Motor neuron (in vitro differentiated cells): Measurements from ENCODE around the gene FAF1. TPM values are rescaled to one million over a fixed set of nuclear protein-coding genes. Genes with fewer than 3 reads are reported as not detected.
"Not testable (repeated sequence)": the region's sequence is repeated elsewhere in the genome, so short reads cannot be mapped to it uniquely, and the experiment has no call there.

Experiments used
- ATAC-seq, 8 experiments: fragments of 200-7000 bp; cut with Tn5 transposase; replicated peaks in 6 of 8; 2 replicates each; pipeline ENCODE4 v1.8.0; 2021; ENCODE audit warnings: mild to moderate bottlenecking in 8 of 8, moderate library complexity in 8 of 8
- H3K27ac ChIP-seq, 2 donors: fragments of 250-450 bp; sonication (Bioruptor Pico); 2 replicates each; pipeline ENCODE4 v1.9.0; 2021; ENCODE audit warnings: antibody characterized with exemption in 2 of 2, mild to moderate bottlenecking in 2 of 2, moderate library complexity in 1 of 2
- H3K4me1 ChIP-seq, 2 donors: fragments of 250-450 bp; sonication (Bioruptor Pico); replicated peaks in 1 of 2; 2 replicates each; pipeline ENCODE4 v1.6.1; 2021; ENCODE audit warnings: antibody characterized with exemption in 2 of 2, mild to moderate bottlenecking in 2 of 2, moderate library complexity in 1 of 2
- H3K4me3 ChIP-seq, 5 donors: fragments of 250-450 bp; sonication (Bioruptor Pico); 2 replicates each; pipeline ENCODE4 v1.9.0; 2021; ENCODE audit warnings: antibody characterized with exemption in 5 of 5, mild to moderate bottlenecking in 5 of 5, moderate library complexity in 4 of 5
- WGBS, 10 experiments: fragments of 450-650 bp; shearing (Covaris generic); methylation state at CpG; one replicate each; pipeline ENCODE4 v1.0.0; 2022; 5-methylcytosine and 5-hydroxymethylcytosine counted together
- in situ Hi-C, 9 experiments: fragments of 400-800 bp; cut with MboI; loops; one replicate each; pipeline ENCODE4 v1.15.0; 2021; ENCODE audit warnings: low sequenced_read_pairs in 9 of 9, low pct_unique_long_range_greater_than_20kb in 2 of 9; ENCODE audit not compliant: unreplicated experiment in 9 of 9
- total RNA-seq, 8 experiments: library from RNA; unstranded; fragments of 300-600 nt; gene quantifications; 2 replicates each; pipeline versions ENCODE4 v1.2.3 to v1.2.4, GENCODE V29; 2022

The FAF1 gene
- 10 to 100 TPM; 26.3 to 79.4 (median 52.0) TPM for total RNA-seq

DNA sequence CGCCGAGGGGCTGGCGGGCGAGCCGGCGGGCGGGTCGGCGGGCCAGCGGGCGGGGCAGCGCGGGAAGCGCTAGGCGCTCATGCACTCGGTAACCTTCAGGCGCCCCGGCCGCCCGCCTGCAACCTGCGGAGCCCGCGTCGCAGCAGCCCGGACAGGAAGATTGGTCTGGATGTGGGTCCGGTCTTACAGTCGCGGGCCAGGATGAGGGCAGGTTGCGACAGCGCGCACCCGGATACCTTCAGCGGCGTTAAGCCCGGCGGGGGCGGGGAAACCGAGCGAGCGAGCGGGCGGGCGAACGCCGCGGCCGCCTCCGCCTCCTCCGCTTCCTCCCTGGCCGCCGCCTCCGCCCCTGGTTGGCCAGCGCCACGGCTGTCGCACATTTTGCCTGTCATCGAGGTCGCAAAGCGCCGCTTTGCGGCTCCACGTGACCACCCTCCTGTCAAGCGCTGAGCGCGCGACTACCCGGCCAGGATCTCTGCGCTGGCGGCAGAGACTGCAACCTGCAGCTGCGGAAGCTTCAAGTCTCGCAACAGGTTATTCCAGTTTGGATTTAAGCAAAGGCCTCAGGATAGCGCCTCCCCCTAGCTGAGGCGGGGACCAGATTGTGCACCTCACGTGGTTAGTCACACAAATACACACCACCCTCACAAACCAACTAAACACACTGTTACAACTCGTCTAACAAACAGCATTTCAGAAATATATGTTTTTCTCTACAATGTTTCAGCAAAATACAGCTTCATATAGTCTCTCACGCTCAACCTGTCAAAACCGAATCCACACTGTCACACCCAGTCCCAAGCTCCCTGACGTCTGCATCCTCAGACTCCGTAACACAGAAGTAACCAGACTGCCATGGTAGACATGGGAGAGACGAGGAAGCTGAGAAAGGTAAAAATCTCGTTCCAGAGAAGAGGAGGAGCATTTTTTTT lies at the start of gene FAF1:
FAF1 (minus strand) TSS at position 355 of the 932 bp plus-strand sequence. CDS start 456 bp downstream, outside the sequence.
- H3K4me3 ChIP-seq: peak within 1 kb of the TSS; percentile 60 to 85 (median 77)
- peaks cover 6 to 7% of the 10 kb centered on the region in 2 donors for H3K4me1 ChIP-seq
- peak; percentile 83 to 95 (median 91) for ATAC-seq
- WGBS, 10 experiments: 0 to 2% (median 0%) methylated on average over 1 to 27 of the region's 80 CpGs
- in situ Hi-C loops: loop anchor here in 1 of 9 experiments (25.0 kb wide), 1 partner anchor 227 kb away; no protein-coding TSS in a partner anchor
- H3K27ac ChIP-seq: peak within 1 kb of the TSS; percentile 65 to 84

DNA sequence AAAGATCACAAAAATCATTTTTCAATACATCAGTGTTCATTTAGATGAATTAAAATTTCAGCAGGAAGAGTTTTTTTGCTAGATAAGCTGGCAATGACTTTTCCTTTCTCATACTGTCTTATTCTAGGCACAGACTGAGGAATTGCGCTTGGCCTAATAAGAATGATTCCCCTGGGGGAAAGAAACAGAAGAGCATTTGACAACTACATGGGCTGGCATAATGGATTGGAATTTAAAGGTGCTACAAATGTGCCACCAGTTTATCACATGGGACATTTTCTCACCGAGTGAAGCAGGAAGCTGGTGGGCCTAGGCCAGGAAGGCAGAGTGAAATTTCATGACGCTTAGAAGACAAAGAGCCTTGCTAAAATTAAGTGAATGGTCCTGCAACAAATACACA lies 49.3 kb upstream of the FAF1 start:
- Histone ChIP-seq H3K4me1 (no peaks in the 10 kb centered on the region), H3K4me3 (no peak overlapping the region), H3K27ac (no peak overlapping the region)
- in situ Hi-C loops: no loop called here
- 44 to 100% (median 63%) methylated on average over 1 to 3 of the region's 3 CpGs; no CpG with 5 or more reads in 1 of the 10 experiments for WGBS, 10 experiments
- ATAC-seq: peak in 3 of 8 experiments; percentile 55 to 67 (median 60)

DNA sequence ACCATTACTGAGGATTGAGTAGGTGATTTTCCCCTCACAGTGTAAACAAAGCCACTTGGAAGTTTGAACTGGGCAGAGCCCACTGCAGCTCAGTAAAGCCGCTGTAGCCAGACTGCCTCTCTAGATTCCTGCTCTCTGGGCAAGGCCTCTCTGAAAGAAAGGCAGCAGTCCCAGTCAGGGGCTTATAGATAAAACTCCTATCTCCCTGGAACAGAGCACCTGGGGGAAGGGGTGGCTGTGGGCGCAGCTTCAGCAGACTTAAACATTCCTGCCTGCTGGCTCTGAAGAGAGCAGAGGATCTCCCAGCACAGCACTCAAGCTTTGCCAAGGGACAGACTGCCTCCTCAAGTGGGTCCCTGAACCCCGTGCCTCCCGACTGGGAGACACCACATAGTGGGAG lies 45.5 kb upstream of the FAF1 start:
- 0 to 100% (median 85%) methylated on average over 1 to 4 of the region's 4 CpGs; no CpG with 5 or more reads in 3 of the 10 experiments for WGBS, 10 experiments
- in situ Hi-C loops, H3K27ac ChIP-seq, ATAC-seq, H3K4me1 ChIP-seq, H3K4me3 ChIP-seq: not testable (repeated sequence)

- ATAC-seq: no peak
- Histone ChIP-seq H3K27ac (no peak overlapping the region), H3K4me1 (no peaks in the 10 kb centered on the region), H3K4me3 (no peak overlapping the region)
- WGBS, 10 experiments: 46 to 100% (median 78%) methylated on average over 1 to 6 of the region's 6 CpGs
- in situ Hi-C loops: no loop called here
These were observed 42.4 kb upstream of the FAF1 start for GRCh38 chr1:51002516-51002915.

DNA sequence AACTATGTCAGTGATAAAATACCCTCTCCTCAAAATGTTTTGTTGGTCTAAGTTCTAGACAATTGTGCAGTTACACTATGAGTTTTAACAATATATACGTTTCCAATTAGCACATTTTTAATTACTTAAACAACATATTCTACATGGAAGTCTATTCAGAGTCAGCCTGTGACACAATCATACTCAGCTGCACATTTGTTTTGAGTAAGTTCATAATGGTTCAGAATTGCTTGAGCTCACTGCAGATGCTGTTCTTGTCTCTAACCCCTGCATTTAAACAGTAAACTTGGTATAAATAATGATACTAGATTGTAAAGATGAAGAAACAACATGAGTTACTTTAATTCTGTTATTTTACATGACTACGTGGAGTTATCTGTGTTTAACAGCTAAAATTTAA lies 40.6 kb upstream of the FAF1 start:
- H3K4me1 ChIP-seq: no peaks in the 10 kb centered on the region
- WGBS, 10 experiments: 17 to 66% (median 35%) methylated on average over 1 to 2 of the region's 2 CpGs; no CpG with 5 or more reads in 1 of the 10 experiments
- in situ Hi-C loops: no loop called here
- H3K27ac ChIP-seq: no peak overlapping the region
- no peak for ATAC-seq
- H3K4me3 ChIP-seq: no peak overlapping the region

GRCh38 chr1:51000160-51000559 lies 40.1 kb upstream of the FAF1 start:
- in situ Hi-C loops: no loop called here
- ATAC-seq: no peak
- WGBS, 10 experiments: 64 to 100% (median 100%) methylated on average over 1 of the region's 1 CpG; no CpG with 5 or more reads in 3 of the 10 experiments
- Histone ChIP-seq H3K27ac (no peak overlapping the region), H3K4me1 (no peaks in the 10 kb centered on the region), H3K4me3 (no peak overlapping the region)

GRCh38 chr1:50999375-50999774 lies 39.3 kb upstream of the FAF1 start:
- H3K4me1 ChIP-seq, H3K27ac ChIP-seq, in situ Hi-C loops, ATAC-seq, H3K4me3 ChIP-seq: not testable (repeated sequence)
- WGBS, 10 experiments: 50 to 86% (median 78%) methylated on average over 1 of the region's 1 CpG; no CpG with 5 or more reads in 1 of the 10 experiments

- in situ Hi-C loops: no loop called here
- WGBS, 10 experiments: 49 to 93% (median 88%) methylated on average over 1 to 3 of the region's 3 CpGs
- Histone ChIP-seq H3K4me1 (no peaks in the 10 kb centered on the region), H3K4me3 (no peak overlapping the region), H3K27ac (no peak overlapping the region)
- ATAC-seq: no peak
These were observed 36.0 kb upstream of the FAF1 start for GRCh38 chr1:50996083-50996482.

GRCh38 chr1:50995651-50996050 lies 35.6 kb upstream of the FAF1 start:
- ATAC-seq: no peak
- H3K4me1 ChIP-seq: no peaks in the 10 kb centered on the region
- in situ Hi-C loops: no loop called here
- no peak overlapping the region for H3K27ac ChIP-seq
- WGBS, 10 experiments: 17 to 73% (median 62%) methylated on average over 1 of the region's 1 CpG
- H3K4me3 ChIP-seq: no peak overlapping the region

DNA sequence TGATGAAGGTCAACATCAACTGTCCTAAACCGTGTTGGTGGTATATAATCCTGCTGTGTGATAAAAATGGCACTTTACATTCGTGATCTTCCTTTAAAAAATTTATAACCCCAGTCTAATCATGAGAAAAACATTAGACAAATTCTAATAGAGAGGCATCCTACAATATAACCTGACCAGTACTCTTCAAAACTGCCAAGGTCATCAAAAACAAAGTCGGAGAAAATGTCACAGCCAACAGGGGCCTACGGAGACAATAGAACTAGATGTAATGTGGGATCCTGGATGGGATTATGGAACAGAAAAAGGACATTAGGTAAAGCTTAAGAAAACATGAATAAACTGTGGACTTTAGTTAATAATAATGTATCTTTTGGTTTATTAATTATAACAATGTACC lies 34.9 kb upstream of the FAF1 start:
- WGBS, 10 experiments: 40 to 100% (median 71%) methylated on average over 1 to 4 of the region's 4 CpGs
- in situ Hi-C loops: no loop called here
- Histone ChIP-seq H3K4me3 (no peak overlapping the region), H3K27ac (no peak overlapping the region), H3K4me1 (no peaks in the 10 kb centered on the region)
- ATAC-seq: no peak

DNA sequence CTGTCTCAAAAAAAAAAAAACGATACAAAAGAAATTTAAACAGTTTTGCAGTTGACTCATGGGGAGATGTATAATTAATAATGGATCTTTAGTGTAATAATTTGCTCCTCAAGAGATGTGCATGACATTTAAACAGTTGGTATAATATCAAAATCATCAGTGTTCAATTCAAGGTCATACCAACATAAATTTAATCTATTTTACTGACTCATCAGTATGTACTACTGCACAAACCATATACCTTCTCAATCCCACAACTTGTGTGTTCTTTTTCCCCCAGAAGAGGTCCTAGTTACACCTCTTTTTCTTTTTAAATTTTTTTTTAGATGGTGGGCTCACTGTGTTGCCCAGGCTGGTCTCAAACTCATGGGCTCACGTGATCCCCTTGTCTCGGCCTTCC lies 33.6 kb upstream of the FAF1 start:
- Histone ChIP-seq H3K4me3 (no peak overlapping the region), H3K27ac (no peak overlapping the region), H3K4me1 (no peaks in the 10 kb centered on the region)
- WGBS, 10 experiments: 67 to 100% (median 89%) methylated on average over 1 to 3 of the region's 3 CpGs; no CpG with 5 or more reads in 2 of the 10 experiments
- no peak for ATAC-seq
- in situ Hi-C loops: no loop called here

GRCh38 chr1:50992532-50993318 lies 32.7 kb upstream of the FAF1 start:
- H3K4me1 ChIP-seq: no peaks in the 10 kb centered on the region
- no peak for ATAC-seq
- H3K4me3 ChIP-seq: no peak overlapping the region
- no peak overlapping the region for H3K27ac ChIP-seq
- 55 to 89% (median 74%) methylated on average over 1 to 3 of the region's 3 CpGs for WGBS, 10 experiments
- in situ Hi-C loops: no loop called here

DNA sequence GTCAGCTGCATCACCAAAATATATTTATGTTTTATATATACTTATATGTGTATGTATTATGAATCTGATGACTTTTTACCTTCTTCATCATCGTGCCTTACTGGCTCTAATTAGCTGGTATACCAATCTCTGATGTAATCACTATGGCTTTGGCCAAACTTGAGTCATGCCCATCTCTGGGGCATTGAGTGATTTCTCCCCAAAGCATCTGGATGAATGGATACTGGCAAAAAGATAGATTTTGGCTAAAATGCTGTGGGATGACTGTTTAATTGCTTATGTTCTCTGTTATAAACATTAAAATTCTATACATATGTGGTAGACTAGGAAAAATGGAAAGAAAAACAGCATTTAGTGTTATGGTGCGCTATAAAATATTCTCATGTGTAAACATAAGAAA lies 29.6 kb upstream of the FAF1 start:
- Histone ChIP-seq H3K4me3 (no peak overlapping the region), H3K27ac (no peak overlapping the region), H3K4me1 (no peaks in the 10 kb centered on the region)
- WGBS, 10 experiments: 50 to 100% (median 69%) methylated on average over 1 to 2 of the region's 2 CpGs
- in situ Hi-C loops: no loop called here
- ATAC-seq: no peak
